ENCODE data around the gene RTP1. TPM values are rescaled to one million over a fixed set of nuclear protein-coding genes. Genes with fewer than 3 reads are reported as not detected.

RTP1 gene
- total and polyA plus RNA-seq, 9 of the 15 experiments (the other 6 are each of a cell fraction or from before 2014, with no cell fraction given): not detected

DNA sequence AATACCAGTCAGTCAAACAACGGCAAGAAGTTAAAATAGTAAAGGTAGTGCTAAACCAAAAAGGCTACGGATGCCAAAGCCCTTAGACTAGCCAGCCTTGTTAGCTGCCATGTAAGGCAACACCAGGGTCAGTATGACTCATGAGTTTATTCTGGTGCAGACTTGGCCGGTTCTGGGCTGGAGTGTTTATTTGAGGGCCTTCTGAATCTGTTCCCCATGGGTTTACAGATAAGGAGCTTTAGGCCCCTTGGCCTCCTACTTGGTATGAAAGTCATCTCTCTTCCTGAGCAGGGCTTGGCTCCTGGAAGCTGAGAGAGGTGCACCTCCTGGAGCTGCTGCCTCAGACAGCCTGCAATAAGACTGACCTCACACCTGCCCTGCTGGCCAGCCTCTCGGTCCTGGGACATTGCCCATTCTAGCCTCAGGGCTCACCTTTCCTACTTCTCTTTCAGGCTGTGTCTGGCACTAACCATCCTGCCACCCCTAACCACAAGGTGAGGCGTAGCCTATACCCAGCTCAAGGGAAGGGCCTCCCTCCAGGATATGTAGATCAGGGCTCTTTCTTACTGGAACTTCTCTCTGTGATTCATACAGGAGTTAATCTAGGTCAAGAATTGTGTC is 10.4 kb upstream of the RTP1 start (continued):
- TF ChIP-seq ZBTB5 (IDR thresholded peaks at IDR 0.05): no peak
- TF ChIP-seq HDAC3 (IDR thresholded peaks at IDR 0.05; ENCODE audit: borderline replicate concordance, partially characterized antibody): no peak
- TF ChIP-seq JUND (IDR thresholded peaks at IDR 0.05; ENCODE audit: borderline replicate concordance, low read depth, low read length): peak; percentile 74
- peak; percentile 76; the same call in 2 of the 3 replicates for TF ChIP-seq JUND (tag; IDR thresholded peaks at IDR 0.05; ENCODE audit: borderline replicate concordance, low read depth, low read length)
- peak; percentile 88 for TF ChIP-seq FOSL1 (tag; conservative IDR thresholded peaks at IDR 0.05)
- TF ChIP-seq, protein P1, sequence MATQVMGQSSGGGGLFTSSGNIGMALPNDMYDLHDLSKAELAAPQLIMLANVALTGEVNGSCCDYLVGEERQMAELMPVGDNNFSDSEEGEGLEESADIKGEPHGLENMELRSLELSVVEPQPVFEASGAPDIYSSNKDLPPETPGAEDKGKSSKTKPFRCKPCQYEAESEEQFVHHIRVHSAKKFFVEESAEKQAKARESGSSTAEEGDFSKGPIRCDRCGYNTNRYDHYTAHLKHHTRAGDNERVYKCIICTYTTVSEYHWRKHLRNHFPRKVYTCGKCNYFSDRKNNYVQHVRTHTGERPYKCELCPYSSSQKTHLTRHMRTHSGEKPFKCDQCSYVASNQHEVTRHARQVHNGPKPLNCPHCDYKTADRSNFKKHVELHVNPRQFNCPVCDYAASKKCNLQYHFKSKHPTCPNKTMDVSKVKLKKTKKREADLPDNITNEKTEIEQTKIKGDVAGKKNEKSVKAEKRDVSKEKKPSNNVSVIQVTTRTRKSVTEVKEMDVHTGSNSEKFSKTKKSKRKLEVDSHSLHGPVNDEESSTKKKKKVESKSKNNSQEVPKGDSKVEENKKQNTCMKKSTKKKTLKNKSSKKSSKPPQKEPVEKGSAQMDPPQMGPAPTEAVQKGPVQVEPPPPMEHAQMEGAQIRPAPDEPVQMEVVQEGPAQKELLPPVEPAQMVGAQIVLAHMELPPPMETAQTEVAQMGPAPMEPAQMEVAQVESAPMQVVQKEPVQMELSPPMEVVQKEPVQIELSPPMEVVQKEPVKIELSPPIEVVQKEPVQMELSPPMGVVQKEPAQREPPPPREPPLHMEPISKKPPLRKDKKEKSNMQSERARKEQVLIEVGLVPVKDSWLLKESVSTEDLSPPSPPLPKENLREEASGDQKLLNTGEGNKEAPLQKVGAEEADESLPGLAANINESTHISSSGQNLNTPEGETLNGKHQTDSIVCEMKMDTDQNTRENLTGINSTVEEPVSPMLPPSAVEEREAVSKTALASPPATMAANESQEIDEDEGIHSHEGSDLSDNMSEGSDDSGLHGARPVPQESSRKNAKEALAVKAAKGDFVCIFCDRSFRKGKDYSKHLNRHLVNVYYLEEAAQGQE (IDR thresholded peaks at IDR 0.05; ENCODE audit: borderline replicate concordance): peak; percentile 80
- TF ChIP-seq, protein P1 (CRISPR knock-in tag; IDR thresholded peaks at IDR 0.05; ENCODE audit: low read depth): no peak
- no peak for TF ChIP-seq AFF1 (IDR thresholded peaks at IDR 0.05; ENCODE audit: low read depth in 1 of 2, partially characterized antibody in 2 of 2)
- TF ChIP-seq MYC (IDR thresholded peaks at IDR 0.05; ENCODE audit: low read depth, low read length): no peak
- no peak for TF ChIP-seq MYC (CRISPR knock-in tag; IDR thresholded peaks at IDR 0.05; ENCODE audit: borderline replicate concordance, low read depth)
- TF ChIP-seq ZNF551 (CRISPR knock-in tag; IDR thresholded peaks at IDR 0.05): no peak
- peak; percentile 54; the same call in 1 of the 2 replicates for TF ChIP-seq LEF1 (IDR thresholded peaks at IDR 0.05)
